ENCODE data around the gene MARCKS.
"Not testable (repeated sequence)": the region's sequence is repeated elsewhere in the genome, so short reads cannot be mapped to it uniquely, and the experiment has no call there.

MARCKS gene

GRCh38 chr6:113882336-113883022 lies 25.3 kb downstream of the MARCKS start:
- no peak for DNase-seq

- DNase-seq, result no peak
Observed at GRCh38 chr6:113884011-113884410, 26.9 kb downstream of the MARCKS start.

GRCh38 chr6:113886512-113886911 lies 29.4 kb downstream of the MARCKS start:
- DNase-seq, result no peak

- DNase-seq, result no peak
Observed at GRCh38 chr6:113888493-113888892, 31.3 kb downstream of the MARCKS start.

GRCh38 chr6:113888956-113889630 lies 31.9 kb downstream of the MARCKS start:
- no peak for DNase-seq

- no peak for DNase-seq
Observed at GRCh38 chr6:113893451-113893850, 36.3 kb downstream of the MARCKS start.

- DNase-seq, result no peak
Observed at GRCh38 chr6:113893866-113894265, 36.7 kb downstream of the MARCKS start.

- DNase-seq, result no peak
Observed at GRCh38 chr6:113894712-113895674, 37.8 kb downstream of the MARCKS start.

- DNase-seq, result no peak
Observed at GRCh38 chr6:113901482-113901881, 44.3 kb downstream of the MARCKS start.

- DNase-seq, result no peak
Observed at GRCh38 chr6:113903666-113904330, 46.7 kb downstream of the MARCKS start.

- DNase-seq, result no peak
Observed at GRCh38 chr6:113907102-113907815, 50.1 kb downstream of the MARCKS start.

GRCh38 chr6:113908801-113909200 lies 51.7 kb downstream of the MARCKS start:
- DNase-seq, result no peak

- DNase-seq, result peak in 1 of 51 donors; percentile 62
Observed at GRCh38 chr6:113909224-113909856, 52.2 kb downstream of the MARCKS start.

GRCh38 chr6:113910285-113910684 lies 53.1 kb downstream of the MARCKS start:
- DNase-seq, result not testable (repeated sequence)
